GM21786 (cell line): Measurements from ENCODE around the gene EFR3B.

Experiments
- ATAC-seq: cut with Tn5 transposase; IDR thresholded peaks from one replicate; pipeline ENCODE4 v1.9.1; 2021; ENCODE audit not compliant: unreplicated experiment

The EFR3B gene

DNA sequence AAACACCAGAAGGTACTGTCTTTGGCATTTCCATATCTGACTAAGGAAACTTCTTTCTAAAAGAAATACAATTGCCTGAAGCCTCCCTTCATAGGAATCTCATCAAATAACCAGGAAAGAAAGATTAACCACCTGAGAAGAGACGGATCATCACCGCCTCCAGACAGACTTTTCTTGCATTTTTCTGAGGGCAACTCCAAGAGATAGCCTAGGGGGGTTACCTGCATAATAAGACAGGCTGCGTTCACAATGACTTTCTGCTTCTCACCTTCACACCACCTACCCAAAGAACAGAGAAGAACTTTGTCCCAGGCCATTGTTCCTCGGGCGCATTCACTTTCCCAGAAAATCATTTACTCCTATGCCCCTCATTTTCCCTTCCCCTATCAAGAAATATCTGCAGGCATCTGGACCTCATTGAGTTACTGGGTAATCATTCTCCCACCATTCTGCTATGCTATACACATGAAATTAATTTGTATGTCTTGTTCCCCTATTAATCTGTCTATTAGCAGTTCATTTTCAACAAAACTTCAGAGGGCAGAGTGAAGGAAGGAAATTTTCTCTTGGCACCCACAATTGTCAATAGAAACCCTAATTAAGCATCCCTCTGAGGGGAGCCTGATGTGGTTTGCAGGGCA is 134.8 kb downstream of the EFR3B start:
- no peak for ATAC-seq

- no peak for ATAC-seq
Observed at GRCh38 chr2:25177211-25177611, 135.3 kb downstream of the EFR3B start.

DNA sequence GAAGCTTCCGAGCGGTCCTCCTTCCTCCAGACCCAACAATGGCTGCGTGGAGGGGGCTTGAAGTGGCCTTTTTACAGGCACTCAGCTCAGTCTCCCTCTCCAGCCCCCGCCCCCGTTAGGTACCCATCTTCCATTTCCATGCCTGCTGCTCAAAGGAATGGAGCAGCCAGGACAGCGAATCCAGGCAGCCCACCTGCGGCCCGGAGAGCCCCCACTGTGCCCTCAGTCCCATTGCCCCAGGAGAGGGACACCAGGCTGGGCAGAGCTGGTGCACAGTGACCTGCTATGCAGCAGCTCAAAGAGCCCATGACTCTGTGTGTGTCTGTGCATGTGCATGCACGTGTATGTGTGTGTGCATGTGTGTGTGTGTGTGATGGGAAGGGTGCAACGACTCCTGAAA is 137.1 kb downstream of the EFR3B start:
- ATAC-seq = no peak

DNA sequence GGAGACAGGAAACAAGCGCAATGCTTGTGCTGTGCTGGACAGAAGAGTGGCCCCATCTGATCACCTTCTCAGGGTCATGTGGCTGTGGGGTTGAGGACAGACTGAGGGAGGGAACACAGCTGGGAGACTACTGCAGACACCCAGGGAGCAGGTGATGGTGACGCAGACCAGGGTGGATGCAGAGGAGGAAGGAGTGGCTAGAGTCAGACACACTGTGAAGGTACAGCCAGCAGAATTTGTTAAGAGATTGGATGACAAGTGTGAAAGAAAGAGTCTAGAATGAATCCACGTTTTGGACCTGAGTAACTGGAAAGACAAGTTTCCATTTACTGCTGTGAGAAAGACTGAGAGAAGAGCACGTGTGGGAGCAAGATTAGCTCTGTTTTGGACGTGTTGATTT is 142.4 kb downstream of the EFR3B start:
- ATAC-seq = no peak

DNA sequence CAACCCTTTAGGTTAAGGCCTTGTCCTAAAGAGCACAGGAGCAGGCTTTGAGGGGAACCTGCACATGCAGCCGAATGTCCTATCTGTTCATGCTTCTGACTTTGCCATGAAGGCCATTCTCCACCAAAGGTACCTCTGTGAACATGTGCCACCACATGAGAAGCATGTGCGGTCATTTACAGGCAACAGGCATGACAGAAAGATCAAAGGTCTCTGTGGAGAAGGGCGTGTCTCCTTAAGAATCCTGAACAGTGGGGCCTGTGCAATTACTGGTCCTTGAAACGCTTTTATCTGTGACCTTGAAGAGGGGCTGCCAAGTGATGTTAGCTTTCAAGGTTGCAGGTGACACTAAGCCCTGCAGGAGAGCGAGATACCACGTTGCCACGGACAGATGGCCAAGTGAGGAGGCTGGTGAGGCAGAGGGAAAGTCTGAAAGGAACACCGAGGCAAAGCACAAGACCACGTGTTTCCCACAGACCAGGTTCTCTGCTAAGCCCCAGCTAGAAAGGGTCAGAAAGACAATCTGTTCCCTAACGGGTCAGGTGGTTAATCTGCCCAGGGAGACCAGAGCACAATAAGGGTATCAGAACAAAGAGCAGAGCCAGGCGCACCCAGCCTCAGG is 146.0 kb downstream of the EFR3B start:
- no peak for ATAC-seq

- no peak for ATAC-seq
Observed at GRCh38 chr2:25188405-25188804, 146.5 kb downstream of the EFR3B start.

- no peak for ATAC-seq
Observed at GRCh38 chr2:25190536-25190935, 148.7 kb downstream of the EFR3B start.

- ATAC-seq = no peak
Observed at GRCh38 chr2:25194576-25195122, 152.8 kb downstream of the EFR3B start.

GRCh38 chr2:25197336-25198208 is 155.7 kb downstream of the EFR3B start:
- no peak for ATAC-seq

DNA sequence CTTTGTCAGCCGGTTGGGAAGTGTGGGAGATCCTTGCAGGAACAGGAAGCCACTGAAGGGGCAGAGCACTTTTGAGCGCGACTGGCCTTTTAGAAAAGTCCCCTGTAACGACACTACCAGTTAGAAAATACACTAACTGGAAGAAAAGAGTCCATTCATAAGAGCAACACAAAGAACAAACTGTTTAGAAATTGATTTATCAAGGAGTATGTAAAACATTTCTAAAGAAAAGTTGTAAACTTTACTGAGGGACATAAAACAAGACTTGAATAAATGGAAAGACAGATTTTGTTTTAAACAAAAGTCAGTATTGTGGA is 156.3 kb downstream of the EFR3B start:
- no peak for ATAC-seq

GRCh38 chr2:25198576-25198975 is 156.7 kb downstream of the EFR3B start:
- no peak for ATAC-seq

GRCh38 chr2:25201265-25201664 is 159.4 kb downstream of the EFR3B start:
- no peak for ATAC-seq

- ATAC-seq = no peak
Observed at GRCh38 chr2:25201794-25202193, 159.9 kb downstream of the EFR3B start.

DNA sequence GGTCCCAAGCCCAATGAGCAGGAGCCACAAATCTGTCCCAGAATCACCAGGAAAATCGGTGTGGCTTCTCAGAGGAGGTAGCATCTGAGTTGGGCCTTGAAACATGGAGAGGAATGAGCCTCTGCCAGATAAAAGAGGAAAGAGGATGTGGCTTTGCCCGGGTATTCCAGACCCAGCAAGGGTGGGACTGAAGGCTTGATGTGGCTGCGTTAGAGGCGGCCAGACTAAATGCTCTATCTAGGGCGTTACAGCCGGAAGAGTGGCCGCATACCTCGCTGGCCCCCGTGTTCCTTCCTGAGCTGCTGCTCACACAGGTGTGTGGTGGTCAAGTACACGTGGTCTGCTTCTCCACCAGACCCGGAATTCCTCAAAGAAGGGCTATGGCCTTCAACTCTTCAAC is 160.4 kb downstream of the EFR3B start:
- ATAC-seq = no peak

GRCh38 chr2:25204190-25204838 is 162.4 kb downstream of the EFR3B start:
- no peak for ATAC-seq

DNA sequence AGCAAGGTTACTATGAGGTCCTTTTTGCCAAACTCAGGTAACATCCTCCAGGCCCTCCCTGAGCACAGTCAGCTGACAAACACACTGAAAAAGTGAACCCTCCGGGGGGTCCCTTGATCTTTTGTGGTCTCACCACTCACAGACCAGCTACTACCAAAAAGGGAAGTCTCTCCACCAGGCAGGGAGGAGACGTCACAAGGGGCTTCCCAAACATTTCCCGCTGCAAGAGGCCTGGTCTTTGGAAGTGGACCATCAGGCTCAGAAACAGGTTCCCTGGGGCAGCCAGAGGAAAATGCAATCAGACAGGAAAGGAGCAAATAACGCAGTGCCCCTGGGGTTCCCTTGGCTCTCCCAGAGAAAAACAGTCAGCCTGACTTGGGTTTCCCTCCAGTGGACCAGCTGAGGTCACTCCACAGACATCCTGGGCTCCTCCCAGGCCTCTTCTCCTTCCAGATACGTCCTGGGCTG is 165.2 kb downstream of the EFR3B start:
- no peak for ATAC-seq
